Activated B cell treated with CpG ODN at 0.5 μM for 24 hours (primary cell): Measurements from ENCODE around the gene ARHGEF33. TPM values are rescaled to one million over a fixed set of nuclear protein-coding genes. Genes with fewer than 3 reads are reported as not detected.

ENCODE experiments used
- ATAC-seq: fragments of 200-7000 bp; cut with Tn5 transposase; one replicate; pipeline ENCODE4 v1.10.0; 2021; ENCODE audit warnings: low read depth, mild to moderate bottlenecking, moderate library complexity
- CTCF ChIA-PET: fragments of 350-600 bp; sonication (Branson Sonifier 250); formaldehyde crosslinking; loops from one replicate; lab custom pipeline; 2021; ENCODE audit warnings: antibody characterized with exemption; lab: Charles Lee
- POLR2A ChIA-PET: fragments of 350-600 bp; sonication (Branson Sonifier 250); formaldehyde crosslinking; loops from one replicate; lab custom pipeline; 2021; ENCODE audit warnings: antibody characterized with exemption; lab: Charles Lee
- DNase-seq: peaks from one replicate; pipeline ENCODE4 v3.0.0; 2022
- H3K27ac Mint-ChIP-seq: one replicate; pipeline ENCODE4 v1.8.0; 2020; ENCODE audit warnings: mixed read lengths
- H3K27me3 Mint-ChIP-seq: one replicate; pipeline ENCODE4 v1.8.0; 2021; ENCODE audit warnings: mixed read lengths
- H3K36me3 Mint-ChIP-seq: one replicate; pipeline ENCODE4 v1.8.0; 2021; ENCODE audit warnings: low read depth, mixed read lengths
- H3K4me1 Mint-ChIP-seq: one replicate; pipeline ENCODE4 v1.8.0; 2021; ENCODE audit warnings: mixed read lengths
- H3K4me3 Mint-ChIP-seq: one replicate; pipeline ENCODE4 v1.8.0; 2020; ENCODE audit warnings: mild to moderate bottlenecking, mixed read lengths
- H3K9me3 Mint-ChIP-seq: one replicate; pipeline ENCODE4 v1.8.0; 2020; ENCODE audit warnings: mixed read lengths
- CTCF ChIP-seq: fragments of 200-600 bp; IDR thresholded peaks from one replicate; pipeline ENCODE4 v1.8.0; 2022; ENCODE audit warnings: antibody characterized with exemption, mild to moderate bottlenecking
- intact Hi-C: fragments of 100-400 bp; cut with micrococcal nuclease; formaldehyde crosslinking; loops from one replicate; pipeline ENCODE4 v1.15.1; 2024
- total RNA-seq: library from RNA; stranded (reverse); gene quantifications from 2 replicates; pipeline ENCODE4 v1.2.3, GENCODE V29; 2022

ARHGEF33 gene
- total RNA-seq, 1 donor from 2014 or later, result 0.69 TPM

GRCh38 chr2:38875576-38876367, 13.9 kb upstream of the ARHGEF33 start, which contains the start of the genes DHX57 and MORN2:
TSS of gene DHX57 (minus strand) at chr2:38875934. CDS start at chr2:38868405, 7,529 bp downstream.
TSS of gene MORN2 (plus strand) at chr2:38875976.
- ChIA-PET POLR2A (interaction anchor here (2.1 kb wide), 1 partner anchor 125 kb away, joined by 32 read pairs; the partner anchor contains the start of gene SRSF7), CTCF (interaction anchor here (1.5 kb wide), 1 partner anchor 71 kb away, joined by 3 read pairs; no protein-coding TSS in a partner anchor)
- DNase-seq, result peak; percentile 69
- peaks cover 5% of the 10 kb centered on the region for H3K9me3 Mint-ChIP-seq
- intact Hi-C loops, result loop anchor here (1.0 to 5.0 kb wide), 5 partner anchors 38 to 498 kb away; partner anchors contain the start of genes ATL2, GEMIN6 and SRSF7
- no peaks in the 10 kb centered on the region for H3K27me3 Mint-ChIP-seq
- H3K4me3 Mint-ChIP-seq, result peak within 1 kb of the TSS; percentile 93
- H3K36me3 Mint-ChIP-seq, result peaks cover 20% of the 10 kb centered on the region
- TF ChIP-seq CTCF, result no peak
- H3K4me1 Mint-ChIP-seq, result peaks cover 22% of the 10 kb centered on the region
- peak within 1 kb of the TSS; percentile 79 for H3K27ac Mint-ChIP-seq
- ATAC-seq, result peak; percentile 98

- Mint-ChIP-seq H3K36me3 (peaks cover 19% of the 10 kb centered on the region), H3K4me1 (peaks cover 22% of the 10 kb centered on the region), H3K4me3 (peak overlapping the region; percentile 93), H3K9me3 (peaks cover 4% of the 10 kb centered on the region), H3K27me3 (no peaks in the 10 kb centered on the region), H3K27ac (peak overlapping the region; percentile 79)
- POLR2A ChIA-PET, result interaction anchor here (0.6 to 2.1 kb wide), 2 partner anchors 122 to 125 kb away, joined by 4 to 32 read pairs; partner anchors contain the start of gene SRSF7
- ATAC-seq (no peak), DNase-seq (no peak)
- intact Hi-C loops, result loop anchor here (1.0 to 5.0 kb wide), 2 partner anchors 39 to 499 kb away; partner anchors contain the start of gene ATL2
- TF ChIP-seq CTCF, result no peak
- CTCF ChIA-PET, result interaction anchor here (1.5 kb wide), 1 partner anchor 70 kb away, joined by 3 read pairs; no protein-coding TSS in a partner anchor
These were observed 13.3 kb upstream of the ARHGEF33 start for GRCh38 chr2:38876407-38876806.

- Mint-ChIP-seq H3K9me3 (no peaks in the 10 kb centered on the region), H3K27me3 (no peaks in the 10 kb centered on the region), H3K4me1 (no peaks in the 10 kb centered on the region), H3K27ac (no peak overlapping the region), H3K4me3 (no peak overlapping the region), H3K36me3 (no peaks in the 10 kb centered on the region)
- DNase-seq (no peak), ATAC-seq (no peak)
- ChIA-PET CTCF (no interaction called here), POLR2A (no interaction called here)
- no peak for TF ChIP-seq CTCF
- intact Hi-C loops, result no loop called here
These were observed 3.6 kb upstream of the ARHGEF33 start for GRCh38 chr2:38886063-38886462.

GRCh38 chr2:38887347-38887746, 2.3 kb upstream of the ARHGEF33 start:
- CTCF ChIA-PET, result no interaction called here
- no peak for TF ChIP-seq CTCF
- no peaks in the 10 kb centered on the region for H3K36me3 Mint-ChIP-seq
- DNase-seq, result no peak
- no peak overlapping the region for H3K27ac Mint-ChIP-seq
- intact Hi-C loops, result no loop called here
- ATAC-seq, result no peak
- POLR2A ChIA-PET, result no interaction called here
- no peak overlapping the region for H3K4me3 Mint-ChIP-seq
- no peaks in the 10 kb centered on the region for H3K9me3 Mint-ChIP-seq
- H3K4me1 Mint-ChIP-seq, result no peaks in the 10 kb centered on the region
- H3K27me3 Mint-ChIP-seq, result no peaks in the 10 kb centered on the region

GRCh38 chr2:38887902-38888554, 1.6 kb upstream of the ARHGEF33 start:
- ChIA-PET POLR2A (no interaction called here), CTCF (no interaction called here)
- Mint-ChIP-seq H3K27ac (no peak overlapping the region), H3K36me3 (no peaks in the 10 kb centered on the region), H3K4me1 (no peaks in the 10 kb centered on the region), H3K9me3 (no peaks in the 10 kb centered on the region), H3K27me3 (no peaks in the 10 kb centered on the region), H3K4me3 (no peak overlapping the region)
- ATAC-seq, result no peak
- DNase-seq, result no peak
- TF ChIP-seq CTCF, result no peak
- intact Hi-C loops, result no loop called here
